ENCODE data around the gene CEBPE.

GRCh38 chr14:23085458-23085857 is 33.6 kb downstream of the CEBPE start:
- TF ChIP-seq CTCF (IDR thresholded peaks at IDR 0.05 in 4 of 5, conservative IDR thresholded peaks at IDR 0.05 in 1 of 5) (no peak), POLR2A (IDR thresholded peaks at IDR 0.05) (no peak)
